GM18870 (cell line): ENCODE data around the gene UQCR11.

Source experiments
- ATAC-seq: cut with Tn5 transposase; IDR thresholded peaks from one replicate; pipeline ENCODE4 v1.9.1; 2021; ENCODE audit warnings: moderate library complexity; ENCODE audit not compliant: unreplicated experiment

UQCR11 gene

DNA sequence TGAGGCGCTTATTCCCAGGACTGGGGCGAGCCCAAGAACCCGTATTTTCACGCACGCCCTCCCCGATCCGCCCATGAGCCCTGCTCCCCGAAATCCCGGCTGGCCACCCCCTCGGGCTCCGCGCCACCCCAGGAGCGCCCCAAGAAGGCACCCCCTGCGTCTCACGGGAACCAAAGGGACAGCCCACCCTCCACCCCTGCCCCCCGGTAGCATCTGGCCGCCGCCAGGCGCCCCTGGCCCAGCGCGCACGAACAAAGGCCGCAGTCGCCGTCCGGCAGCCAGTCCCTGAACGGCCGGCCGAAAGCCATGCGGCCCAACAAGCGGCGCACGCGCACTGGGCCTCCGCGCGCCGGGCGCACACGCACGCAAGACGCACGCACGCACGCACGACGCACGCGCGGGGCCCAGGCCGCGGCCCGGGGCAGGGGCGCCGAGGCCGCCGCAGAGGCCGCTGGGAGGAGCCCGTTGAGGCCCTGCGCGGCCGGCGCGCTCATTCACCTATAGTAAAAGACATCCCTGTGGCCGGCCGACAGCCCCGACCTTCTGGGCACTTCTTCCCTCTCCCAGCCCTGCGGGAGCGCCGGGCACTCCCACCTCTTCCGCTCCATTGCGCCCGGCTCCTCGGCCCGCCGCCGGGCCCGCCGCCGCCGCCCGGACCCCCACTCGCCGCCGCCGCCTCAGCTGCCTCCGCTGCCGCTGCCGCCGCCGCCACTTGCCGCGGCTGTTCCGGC lies 13.1 kb downstream of the UQCR11 start:
- peak; percentile 48 for ATAC-seq

DNA sequence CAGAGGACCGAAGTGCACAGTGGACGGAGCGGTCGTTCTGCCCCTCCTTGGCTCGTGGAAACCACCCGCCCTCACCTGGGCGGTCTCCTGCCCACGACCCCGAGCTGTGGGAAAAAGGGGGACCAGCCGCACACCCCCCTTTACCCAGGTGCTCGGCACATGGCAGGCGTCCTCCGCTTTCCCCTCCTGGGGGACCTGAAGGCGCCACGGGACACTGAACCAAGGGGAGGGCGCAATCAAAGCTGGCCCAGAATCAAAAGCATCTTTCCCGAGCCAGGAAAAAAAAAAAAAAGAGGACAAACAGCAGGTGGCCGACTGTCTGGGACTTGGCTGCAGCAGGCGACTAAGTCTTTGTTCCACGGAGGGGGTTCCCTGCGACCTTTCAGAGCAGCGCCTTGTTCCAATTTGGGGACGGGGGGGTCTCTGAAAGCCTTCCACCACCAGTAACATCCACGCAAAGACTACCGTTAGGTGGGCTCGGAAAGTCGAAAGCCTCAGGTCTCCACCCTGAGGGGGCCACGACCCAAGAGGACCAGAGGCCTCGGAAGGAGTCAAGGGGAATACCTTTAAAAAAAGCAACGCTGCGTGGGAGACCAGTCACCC lies 13.7 kb downstream of the UQCR11 start:
- ATAC-seq, result no peak

DNA sequence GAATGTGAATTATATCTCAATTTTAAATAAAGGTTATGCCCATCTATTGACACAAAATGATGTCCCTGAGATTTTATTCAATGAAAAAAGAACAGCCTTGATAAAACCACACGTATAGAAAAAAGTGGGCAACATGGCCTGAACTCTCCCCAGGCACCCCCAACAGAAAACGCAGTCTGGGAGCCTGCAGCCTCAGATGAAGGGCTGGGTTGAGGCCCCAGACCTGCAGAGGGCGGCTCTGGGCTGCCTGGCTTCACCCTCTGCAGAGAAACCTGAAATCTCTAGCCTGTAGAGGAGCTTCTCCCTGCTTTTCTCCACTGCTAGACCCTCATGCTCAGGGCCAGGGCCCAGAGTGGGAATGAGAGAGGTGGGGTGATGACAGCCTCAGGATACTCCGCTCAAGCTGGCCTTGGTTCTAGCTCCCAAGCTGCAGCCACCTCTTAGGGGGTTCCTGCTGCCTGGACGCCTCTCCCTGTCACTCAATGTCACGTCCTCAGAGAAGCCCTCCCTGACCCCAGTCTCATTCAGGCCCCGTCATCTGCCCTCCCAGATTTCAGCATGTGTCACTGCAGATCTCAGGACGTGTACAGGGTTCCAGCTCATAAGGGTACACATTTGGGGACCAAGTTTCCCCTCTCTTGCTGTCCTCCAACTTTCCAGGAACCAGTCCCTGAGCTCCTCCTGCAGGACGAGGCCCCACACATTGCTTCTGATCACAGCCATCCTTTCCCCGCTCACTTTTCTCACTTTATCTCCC lies 14.4 kb downstream of the UQCR11 start:
- no peak for ATAC-seq

DNA sequence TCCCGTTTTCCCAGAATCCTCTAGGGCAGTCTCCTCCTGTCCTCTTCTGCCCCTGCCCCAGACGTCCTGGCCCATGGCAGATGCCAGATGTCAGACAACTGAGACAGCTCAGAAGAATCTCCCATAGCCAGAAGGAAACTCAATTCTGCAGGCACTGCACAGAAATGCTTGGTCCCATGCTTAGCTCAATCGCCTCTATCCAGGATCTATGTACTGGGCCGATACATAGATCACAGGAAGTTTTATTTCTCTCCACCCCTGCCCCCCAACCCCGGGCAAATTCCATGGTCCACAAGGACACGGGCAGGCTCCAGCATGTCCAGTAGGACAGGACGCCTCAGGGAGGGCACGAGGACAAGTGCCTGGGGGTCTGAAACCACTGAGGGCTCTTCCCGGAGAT lies 17.4 kb downstream of the UQCR11 start:
- ATAC-seq, result no peak

DNA sequence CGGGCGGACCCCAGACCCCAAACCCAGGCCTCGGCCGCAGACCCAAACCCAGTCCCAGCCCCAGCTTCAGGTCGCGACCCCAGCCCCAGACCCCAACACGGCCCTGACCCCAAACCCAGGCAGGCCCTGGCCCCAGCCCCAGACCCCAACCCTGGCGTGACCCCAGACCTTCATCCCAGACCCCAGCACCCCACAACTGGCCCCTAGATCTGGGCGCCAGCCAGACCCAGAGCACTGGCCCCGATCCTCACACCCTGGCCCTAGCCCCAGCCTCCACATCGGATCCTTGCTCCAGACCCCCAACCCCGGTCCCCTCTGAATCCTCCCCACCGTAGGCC lies 20.1 kb downstream of the UQCR11 start:
- no peak for ATAC-seq

DNA sequence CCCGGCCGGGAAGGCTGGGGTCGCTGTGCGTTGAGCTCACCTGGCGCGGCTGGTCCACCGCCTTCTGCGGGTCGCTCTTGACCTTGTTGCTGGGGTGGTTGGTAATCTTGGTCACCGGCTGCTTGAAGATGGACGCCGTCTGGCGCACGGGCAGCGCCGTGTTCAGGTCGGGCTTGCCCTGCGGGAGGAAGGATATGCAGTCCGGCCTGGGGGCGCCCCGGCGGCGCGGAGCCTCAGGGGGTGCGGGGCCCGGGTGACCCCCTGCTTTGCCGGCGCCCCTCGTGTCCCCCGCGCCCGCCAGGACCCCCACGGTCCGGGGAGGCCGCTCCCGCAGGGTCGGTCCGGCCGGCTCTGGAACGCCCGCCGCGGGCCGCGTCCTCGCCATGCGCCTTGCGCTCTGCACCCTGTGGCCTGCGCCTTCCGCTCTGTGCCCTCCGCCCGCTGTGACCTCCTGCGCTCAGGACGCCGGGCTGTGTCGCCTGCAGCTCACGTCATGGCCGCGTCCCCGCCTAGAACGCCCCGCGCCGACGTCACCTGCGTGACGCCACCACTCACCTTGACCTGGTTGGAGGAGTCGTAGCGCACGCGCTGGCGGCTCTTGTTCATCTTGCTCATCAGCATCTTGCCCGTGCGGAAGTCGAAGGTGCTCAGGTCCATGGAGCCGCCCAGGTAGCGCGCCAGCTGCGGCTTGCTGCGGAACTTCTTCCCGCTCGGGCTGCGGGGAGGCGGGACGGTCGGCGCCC lies 20.6 kb downstream of the UQCR11 start:
- ATAC-seq, result no peak

DNA sequence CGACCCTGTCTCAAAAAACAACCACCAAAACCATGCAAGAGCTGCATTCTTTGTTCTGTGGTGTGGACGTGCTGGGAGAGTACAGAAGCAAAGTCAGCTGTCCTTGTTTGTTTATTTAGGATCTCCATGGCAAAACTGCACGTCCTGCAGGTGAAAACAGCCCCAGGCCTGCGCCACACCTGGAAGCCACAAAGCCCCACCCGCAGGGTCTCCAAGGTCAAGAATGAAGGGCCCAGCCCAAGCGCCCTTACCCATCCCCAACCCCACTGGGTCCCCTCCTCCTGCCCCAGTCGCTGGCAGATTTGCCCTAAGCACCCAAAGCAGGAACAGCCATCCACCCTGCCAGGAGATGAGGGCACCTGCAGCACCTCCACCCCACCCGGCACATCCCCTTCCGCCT lies 23.1 kb downstream of the UQCR11 start:
- no peak for ATAC-seq

DNA sequence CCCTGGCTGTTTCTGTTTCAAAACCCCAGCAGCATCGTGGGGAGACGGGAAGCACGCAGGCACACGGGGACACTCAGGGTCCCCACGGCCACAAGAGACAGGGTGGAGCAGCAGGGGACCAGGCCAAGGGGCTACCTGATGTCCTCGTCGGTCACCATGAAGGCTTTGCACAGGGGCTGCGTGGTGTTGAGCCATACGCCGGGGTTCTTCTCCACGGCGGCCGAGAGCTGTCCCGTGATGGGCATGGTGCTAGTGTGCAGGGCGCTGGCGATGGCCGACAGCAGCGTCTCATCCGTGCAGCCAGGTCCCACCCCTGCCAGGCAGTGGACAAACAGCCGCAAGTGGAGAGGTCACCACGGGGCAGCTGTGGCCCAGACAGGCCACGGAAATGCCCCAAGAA lies 24.3 kb downstream of the UQCR11 start:
- ATAC-seq, result no peak

DNA sequence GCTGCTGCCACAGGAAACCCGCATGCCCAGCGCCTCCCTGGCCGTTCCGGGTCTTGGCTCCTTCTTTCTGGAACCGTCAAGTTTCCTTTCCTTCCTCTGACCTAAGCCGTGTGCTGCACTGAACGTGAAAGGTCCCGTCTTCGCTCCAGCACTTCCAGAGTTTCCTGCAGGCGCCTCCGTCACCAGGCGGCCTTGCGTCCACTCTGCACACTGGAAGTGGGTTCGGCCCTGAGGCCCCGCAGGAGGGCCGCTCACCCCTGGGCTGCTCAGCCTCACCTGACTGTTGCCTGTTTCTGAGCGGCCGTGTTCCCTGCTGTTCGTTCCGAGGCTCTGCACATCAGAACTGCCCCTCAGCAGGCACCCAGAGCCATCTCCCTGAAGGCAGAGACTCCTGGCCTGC lies 24.9 kb downstream of the UQCR11 start:
- no peak for ATAC-seq

DNA sequence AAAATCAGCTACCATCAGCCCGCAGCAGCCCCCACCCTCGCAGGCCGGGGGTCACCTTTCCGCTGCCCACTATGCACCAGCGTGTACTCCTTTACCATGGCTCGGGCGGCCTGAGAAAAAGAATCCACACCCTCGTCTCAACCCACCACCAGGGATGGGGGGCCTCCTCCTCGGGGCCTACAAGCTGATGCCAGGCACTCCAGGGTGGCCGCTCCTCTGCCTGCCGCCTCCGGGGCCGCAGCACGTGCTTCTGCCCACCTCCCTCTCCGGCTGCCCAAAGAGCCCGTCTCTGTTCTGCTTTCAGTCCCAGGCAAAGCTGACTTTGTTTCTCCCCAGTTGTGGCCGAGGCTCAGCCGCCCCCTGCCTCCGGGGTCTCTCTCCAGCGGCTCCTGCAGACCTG lies 26.0 kb downstream of the UQCR11 start:
- ATAC-seq, result no peak

DNA sequence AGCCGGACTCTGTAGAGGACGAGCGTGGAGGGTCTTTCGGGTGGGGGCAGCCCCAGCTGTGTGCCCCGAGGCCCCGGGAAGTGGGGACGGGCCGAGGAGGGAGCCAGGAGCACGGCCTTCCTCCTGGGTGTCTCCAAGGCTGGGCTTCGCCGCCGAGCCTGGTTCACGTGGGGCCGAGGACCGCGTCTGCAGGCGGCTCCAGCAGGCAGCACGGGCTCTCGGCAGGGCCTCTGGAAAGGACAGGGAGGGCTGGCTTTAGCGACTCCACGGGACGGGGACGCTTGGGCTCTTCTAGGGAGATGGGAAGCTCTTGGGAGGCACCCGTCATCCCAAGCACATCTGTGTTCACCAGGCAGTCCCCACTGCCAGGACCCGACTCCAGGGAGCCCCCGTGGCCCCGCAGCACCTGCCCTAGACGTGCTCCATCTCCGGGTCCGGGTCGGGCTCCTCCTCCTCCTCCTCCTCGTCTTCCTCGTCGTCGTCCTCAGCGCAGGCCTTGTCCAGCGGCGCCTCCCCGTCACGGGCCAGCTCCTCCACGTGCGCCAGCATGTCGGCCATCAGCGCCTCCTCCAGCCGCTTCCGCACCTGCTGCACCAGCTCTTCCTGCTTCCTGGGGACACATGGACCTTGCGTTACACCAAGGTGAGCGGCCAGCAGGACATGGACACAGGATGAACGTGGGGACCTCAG lies 27.2 kb downstream of the UQCR11 start:
- no peak for ATAC-seq

DNA sequence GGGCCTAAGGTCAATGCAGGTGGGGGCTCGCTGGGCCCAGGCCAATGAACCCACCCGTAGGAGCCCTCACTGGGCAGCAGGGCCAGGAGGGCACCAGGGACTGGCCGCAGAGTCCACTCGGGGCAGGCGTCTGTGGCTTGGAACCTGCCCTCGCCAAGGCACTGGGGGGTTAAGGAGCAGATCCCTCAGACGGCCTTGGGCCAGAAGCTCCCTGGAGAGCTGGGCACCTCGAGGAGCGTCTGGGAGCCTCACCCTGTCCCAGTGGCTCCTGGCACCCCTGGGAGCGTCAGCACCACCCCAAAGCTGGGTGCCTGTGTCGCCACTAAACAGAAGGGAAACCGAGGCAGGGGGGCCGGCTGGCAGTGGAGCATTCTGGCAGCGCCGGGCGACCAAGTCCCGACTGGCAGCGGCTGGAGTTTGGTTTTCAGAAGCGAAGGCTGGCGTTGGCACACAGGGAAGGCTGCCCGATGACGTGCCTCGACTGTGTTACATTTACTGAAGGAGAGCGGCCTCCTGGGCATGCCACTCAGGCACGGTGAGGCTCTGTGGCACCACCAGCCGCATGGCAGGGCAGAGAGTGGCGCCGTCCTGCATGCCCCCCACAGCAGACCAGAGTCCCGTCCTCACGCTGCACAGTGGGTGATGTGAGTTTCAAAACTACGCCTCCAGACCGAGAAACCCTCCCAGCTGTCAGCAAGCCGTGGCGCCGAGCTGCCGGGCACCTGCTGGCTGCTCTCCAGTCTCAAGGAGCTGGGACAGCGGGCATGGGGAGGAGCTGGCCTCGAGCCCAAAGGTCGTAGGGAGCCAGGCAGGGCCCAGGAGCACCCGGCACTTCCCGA lies 28.0 kb downstream of the UQCR11 start:
- ATAC-seq, result no peak

DNA sequence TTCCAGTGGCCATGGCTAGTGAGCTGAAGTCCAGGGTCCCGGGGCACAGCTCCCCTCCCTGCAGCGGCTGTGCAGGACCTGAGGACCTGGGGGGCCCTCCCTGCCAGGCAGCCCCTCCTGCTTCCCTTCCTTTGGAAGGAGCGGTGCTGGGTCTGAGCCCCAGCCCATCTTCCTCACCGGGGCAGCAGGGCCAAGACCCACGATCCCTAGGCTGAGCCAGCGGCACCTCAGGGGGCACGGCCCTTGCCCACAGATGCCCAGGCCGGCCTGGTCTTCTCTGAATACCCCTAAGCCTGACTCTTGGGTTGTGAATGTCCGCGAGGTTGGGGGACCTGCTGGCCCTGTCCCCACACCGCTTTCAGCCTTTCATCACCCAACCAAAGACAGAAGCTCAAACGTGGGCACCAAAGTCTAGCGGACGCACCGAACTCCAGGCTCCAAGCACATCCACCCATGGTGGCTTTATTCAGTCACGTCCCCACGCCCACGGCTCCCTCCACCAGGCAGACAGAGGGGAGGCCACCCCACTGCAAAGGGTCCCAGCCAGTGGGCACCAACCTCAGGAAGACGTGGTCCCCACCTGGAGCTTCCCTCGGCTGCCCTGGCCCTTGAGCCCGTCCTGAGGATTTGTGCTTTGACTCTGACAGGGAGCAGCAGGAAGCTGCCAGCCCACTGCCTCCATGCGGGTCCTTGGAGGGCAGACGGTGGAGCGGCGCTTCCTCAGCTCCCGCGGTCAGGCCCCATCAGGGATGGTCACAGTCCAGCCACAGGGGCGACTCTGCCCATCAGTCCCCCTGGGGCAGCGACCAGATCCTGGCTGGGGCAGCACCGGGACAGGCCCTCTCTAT lies 28.8 kb downstream of the UQCR11 start:
- no peak for ATAC-seq

DNA sequence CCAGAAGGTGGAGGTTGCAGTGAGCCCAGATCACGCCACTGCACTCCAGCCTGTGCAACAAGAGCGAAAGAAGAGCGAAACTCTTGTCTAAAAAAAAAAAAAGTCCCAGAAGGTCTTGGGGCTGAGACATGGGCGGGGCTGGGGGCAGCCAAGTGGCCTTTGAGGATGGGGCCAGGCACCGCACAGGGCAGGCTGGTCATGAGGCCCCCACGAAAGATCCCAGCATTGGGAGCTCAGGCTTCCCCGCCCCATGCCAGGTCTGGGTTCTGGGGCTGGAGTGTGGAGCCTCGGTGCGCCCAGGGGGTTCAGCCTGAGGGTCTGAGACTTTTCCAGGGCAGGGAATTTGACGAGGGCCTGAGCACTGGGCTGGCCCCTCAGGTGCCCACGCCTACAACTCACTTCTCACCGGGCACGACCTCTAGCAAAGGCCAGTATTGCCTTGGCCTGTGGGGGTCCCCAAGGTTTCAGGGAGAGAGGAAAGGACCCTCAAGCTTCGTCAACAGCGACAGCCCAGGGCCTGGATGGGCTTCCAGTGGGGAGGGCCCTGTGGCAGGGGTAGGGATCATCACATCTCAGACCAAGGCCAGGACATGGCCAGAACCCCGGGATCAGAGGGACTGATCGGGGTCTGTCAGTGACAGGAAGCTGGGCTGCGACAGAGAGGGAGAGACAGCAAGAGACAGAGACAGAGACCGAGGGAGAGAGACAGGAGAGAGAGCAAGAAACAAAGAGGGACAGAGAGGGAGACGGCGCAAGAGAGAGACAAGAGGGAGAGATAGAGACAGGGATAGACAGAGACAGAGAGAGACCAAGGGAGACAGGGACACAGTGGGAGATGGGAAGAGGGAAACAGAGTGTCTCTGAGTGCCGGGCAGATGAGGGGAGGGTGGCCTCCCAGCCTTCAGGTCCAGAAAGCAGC lies 29.7 kb downstream of the UQCR11 start:
- no peak for ATAC-seq

DNA sequence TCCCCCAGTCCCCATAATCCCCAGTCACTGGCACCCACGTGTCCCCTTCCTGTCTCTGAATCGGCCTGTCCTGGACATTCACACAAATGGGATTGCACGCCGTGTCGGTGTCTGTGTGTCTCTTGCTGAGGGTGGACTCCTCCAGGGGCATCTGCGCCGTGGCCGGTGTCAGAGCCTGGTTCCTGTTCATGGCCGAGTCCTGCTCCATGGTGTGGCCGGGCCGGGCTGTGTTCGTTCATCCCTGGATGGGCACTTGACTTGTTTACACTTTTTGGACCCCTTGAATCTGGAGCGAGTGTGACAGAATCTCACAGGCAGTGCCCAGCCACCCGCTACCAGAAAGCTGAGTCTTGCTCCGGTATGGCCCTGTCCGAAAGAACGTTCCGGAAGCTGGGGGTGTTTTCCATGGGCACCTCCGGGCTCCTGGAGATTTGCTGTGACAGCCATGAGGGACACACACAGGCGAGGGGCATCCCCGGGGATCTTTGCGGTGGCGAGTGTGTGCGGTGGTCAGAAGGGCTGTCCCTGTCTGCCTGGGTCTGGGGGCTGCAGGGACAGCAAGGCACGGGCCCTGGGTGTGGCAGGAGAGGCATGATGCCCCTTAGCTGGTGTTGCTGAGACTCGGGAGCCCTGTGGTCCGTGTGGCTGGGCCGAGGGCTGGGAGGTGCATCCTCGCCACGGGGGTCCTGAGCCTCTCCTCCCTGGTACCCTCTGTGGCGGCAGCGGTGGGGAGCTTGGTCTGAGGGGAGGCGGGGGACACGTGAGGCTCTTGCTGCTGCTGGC lies 30.7 kb downstream of the UQCR11 start:
- no peak for ATAC-seq

DNA sequence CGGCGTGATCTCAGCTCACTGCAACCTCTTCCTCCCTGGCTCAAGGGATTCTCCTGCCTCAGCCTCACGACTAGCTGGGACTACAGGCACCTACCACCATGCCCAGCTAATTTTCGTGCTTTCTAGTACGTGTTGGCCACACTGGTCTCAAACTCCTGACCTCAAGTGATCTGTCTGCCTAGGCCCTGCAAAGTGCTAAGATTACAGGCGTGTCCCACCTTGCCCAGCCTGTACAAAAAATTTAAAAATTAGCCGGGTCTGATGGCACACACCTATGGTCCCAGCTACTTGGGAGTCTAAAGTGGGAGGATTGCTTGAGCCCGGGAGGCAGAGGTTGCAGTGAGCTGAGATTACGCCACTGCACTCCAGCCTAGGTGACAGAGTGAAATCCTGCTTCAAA lies 32.5 kb downstream of the UQCR11 start:
- no peak for ATAC-seq

DNA sequence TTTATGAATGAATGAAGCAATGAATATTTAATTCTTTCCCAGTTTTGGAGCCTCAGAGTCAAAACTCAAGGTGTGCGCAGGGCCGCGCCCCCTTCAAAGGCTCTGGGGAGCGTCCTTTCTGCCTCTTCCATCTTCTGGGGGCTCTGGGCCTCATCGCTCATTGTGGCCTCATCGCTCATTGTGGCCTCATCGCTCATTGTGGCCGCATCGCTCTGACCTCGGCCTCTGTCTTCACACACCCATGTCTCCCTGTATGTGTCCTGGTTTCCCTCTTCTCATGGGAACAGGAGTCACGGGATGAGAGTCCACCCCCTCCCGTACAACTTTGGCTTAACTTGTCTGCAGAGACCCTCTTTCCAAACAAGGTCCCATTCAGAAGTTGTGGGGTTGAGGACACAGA lies 33.9 kb downstream of the UQCR11 start:
- ATAC-seq, result no peak
